ENCODE measurements around the gene ADGRD2.

GRCh38 chr9:124477648-124478285, 27.5 kb downstream of the ADGRD2 start:
- TF ChIP-seq POLR2A (IDR thresholded peaks at IDR 0.05), result no peak
- TF ChIP-seq CTCF (IDR thresholded peaks at IDR 0.05), result no peak
